GM18870 (cell line): ENCODE measurements around the gene CFAP119.

Experiments used
- ATAC-seq: cut with Tn5 transposase; IDR thresholded peaks from one replicate; pipeline ENCODE4 v1.9.1; 2021; ENCODE audit warnings: moderate library complexity; ENCODE audit not compliant: unreplicated experiment

The CFAP119 gene

GRCh38 chr16:30715750-30716445 lies 46.0 kb downstream of the CFAP119 start:
- ATAC-seq = no peak

- no peak for ATAC-seq
Measured at GRCh38 chr16:30711712-30712111, 50.1 kb downstream of the CFAP119 start.

GRCh38 chr16:30710971-30711370 lies 50.9 kb downstream of the CFAP119 start:
- ATAC-seq = no peak
